Vagina (tissue), 2 donors: ENCODE data around the gene MALRD1. TPM values are rescaled to one million over a fixed set of nuclear protein-coding genes. Genes with fewer than 3 reads are reported as not detected.

ENCODE experiments used
- DNase-seq, 2 donors: peaks; one replicate each; pipeline ENCODE4 v3.0.0-alpha.2; 2017; ENCODE audit errors: extremely low spot score in 2 of 2
- H3K27ac ChIP-seq: fragments of 200-600 bp; sonication (generic); one replicate; pipeline ENCODE4 v1.5.1; 2019
- H3K27me3 ChIP-seq: fragments of 200-600 bp; sonication (generic); one replicate; pipeline ENCODE4 v1.5.1; 2019
- H3K36me3 ChIP-seq, 2 donors: fragments of 200-600 bp; sonication (generic); one replicate each; pipeline ENCODE4 v1.5.1; 2017 to 2019
- H3K4me1 ChIP-seq: fragments of 200-600 bp; sonication (generic); one replicate; pipeline ENCODE4 v1.5.1; 2019
- H3K4me3 ChIP-seq, 2 donors: fragments of 200-600 bp; sonication (generic); 1 replicate in 1 of 2; 2 replicates in 1 of 2; pipeline ENCODE4 v1.5.1; 2016 to 2019
- H3K9me3 ChIP-seq: fragments of 200-600 bp; sonication (generic); one replicate; pipeline ENCODE4 v1.5.1; 2019
- POLR2A ChIP-seq, 2 donors: fragments of 450-650 bp; IDR thresholded peaks; one replicate each; pipeline ENCODE4 v1.6.1; 2017; ENCODE audit warnings: antibody characterized with exemption in 2 of 2, mild to moderate bottlenecking in 2 of 2, moderate library complexity in 2 of 2
- POLR2AphosphoS5 ChIP-seq, 2 donors: sonication (generic); formaldehyde crosslinking; IDR thresholded peaks; one replicate each; pipeline ENCODE4 v1.9.0; 2017; ENCODE audit warnings: antibody characterized with exemption in 2 of 2, mild to moderate bottlenecking in 2 of 2, low read depth in 1 of 2; ENCODE audit not compliant: insufficient read depth in 1 of 2
- intact Hi-C: fragments of 100-400 bp; cut with DNase I; formaldehyde crosslinking; loops from one replicate; pipeline ENCODE4 v1.15.1; 2023
- total RNA-seq: library from RNA; depleted of rRNA; stranded (reverse); fragments of >200 nt; gene quantifications from one replicate; pipeline ENCODE4 v1.2.3, GENCODE V29; 2016
- TF ChIP-seq, protein P1 (sequence below), 3 experiments: fragments of 450-650 bp in 2 of 3; fragments of 200-600 bp in 1 of 3; sonication (generic) in 1 of 3; IDR thresholded peaks; one replicate each; pipeline ENCODE4 v1.5.1; 2017 to 2019; ENCODE audit warnings: antibody characterized with exemption in 3 of 3, mild to moderate bottlenecking in 2 of 3, moderate library complexity in 2 of 3

MALRD1 gene
- total RNA-seq, 1 donor from 2014 or later, result 2.0 TPM

DNA sequence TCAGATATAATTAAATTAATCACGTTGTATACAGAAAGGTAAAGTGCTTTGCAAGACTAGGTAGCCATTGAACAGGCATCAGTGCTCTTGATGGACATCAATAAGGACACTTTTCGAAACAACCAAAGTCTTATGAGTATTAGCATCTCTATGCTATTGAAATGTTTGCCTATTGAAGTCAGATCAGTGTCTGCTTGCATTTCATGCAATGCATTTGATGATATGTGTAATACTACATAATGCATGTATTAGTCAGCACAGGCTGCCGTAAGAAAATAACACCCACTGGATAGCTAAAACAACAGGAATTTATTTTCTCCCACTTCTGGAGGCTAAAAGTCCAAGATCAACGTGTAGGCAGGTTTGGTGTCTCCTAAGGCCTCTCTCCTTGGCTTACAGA is 558.4 kb downstream of the MALRD1 start:
- H3K36me3 ChIP-seq, result no peaks in the 10 kb centered on the region
- no peak overlapping the region for H3K27ac ChIP-seq
- H3K27me3 ChIP-seq, result no peaks in the 10 kb centered on the region
- no peaks in the 10 kb centered on the region for H3K9me3 ChIP-seq
- no peak overlapping the region for H3K4me3 ChIP-seq
- intact Hi-C loops, result no loop called here
- DNase-seq, result no peak
- no peaks in the 10 kb centered on the region for H3K4me1 ChIP-seq
- TF ChIP-seq POLR2AphosphoS5 (IDR thresholded peaks at IDR 0.05; ENCODE audit: insufficient read depth in 1 of 2, low read depth in 1 of 2) (no peak), POLR2A (IDR thresholded peaks at IDR 0.05) (no peak)
- TF ChIP-seq, protein P1, sequence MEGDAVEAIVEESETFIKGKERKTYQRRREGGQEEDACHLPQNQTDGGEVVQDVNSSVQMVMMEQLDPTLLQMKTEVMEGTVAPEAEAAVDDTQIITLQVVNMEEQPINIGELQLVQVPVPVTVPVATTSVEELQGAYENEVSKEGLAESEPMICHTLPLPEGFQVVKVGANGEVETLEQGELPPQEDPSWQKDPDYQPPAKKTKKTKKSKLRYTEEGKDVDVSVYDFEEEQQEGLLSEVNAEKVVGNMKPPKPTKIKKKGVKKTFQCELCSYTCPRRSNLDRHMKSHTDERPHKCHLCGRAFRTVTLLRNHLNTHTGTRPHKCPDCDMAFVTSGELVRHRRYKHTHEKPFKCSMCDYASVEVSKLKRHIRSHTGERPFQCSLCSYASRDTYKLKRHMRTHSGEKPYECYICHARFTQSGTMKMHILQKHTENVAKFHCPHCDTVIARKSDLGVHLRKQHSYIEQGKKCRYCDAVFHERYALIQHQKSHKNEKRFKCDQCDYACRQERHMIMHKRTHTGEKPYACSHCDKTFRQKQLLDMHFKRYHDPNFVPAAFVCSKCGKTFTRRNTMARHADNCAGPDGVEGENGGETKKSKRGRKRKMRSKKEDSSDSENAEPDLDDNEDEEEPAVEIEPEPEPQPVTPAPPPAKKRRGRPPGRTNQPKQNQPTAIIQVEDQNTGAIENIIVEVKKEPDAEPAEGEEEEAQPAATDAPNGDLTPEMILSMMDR (IDR thresholded peaks at IDR 0.05), result no peak

DNA sequence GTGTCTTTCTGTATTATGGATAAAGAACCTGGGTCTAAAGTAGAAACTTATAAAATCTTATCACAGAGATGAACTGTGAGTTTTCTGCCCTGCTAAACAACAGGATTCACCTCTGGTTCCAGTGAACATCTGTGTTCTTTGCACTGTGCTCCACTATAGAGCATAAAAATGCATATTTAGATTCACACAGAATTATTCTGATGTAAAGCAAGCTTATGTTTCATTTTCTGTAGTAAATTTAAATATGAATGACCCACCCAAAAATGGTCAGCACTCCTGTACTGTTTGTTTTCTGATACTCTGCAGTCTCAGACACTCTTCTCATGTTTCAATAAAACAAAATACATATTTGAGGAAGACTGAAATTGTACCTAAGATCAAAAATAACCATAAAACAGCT is 563.2 kb downstream of the MALRD1 start:
- Histone ChIP-seq H3K27ac (no peak overlapping the region), H3K36me3 (no peaks in the 10 kb centered on the region), H3K27me3 (no peaks in the 10 kb centered on the region), H3K9me3 (no peaks in the 10 kb centered on the region), H3K4me1 (no peaks in the 10 kb centered on the region), H3K4me3 (no peak overlapping the region)
- TF ChIP-seq POLR2A (IDR thresholded peaks at IDR 0.05), result no peak
- TF ChIP-seq, protein P1 (IDR thresholded peaks at IDR 0.05), result no peak
- TF ChIP-seq POLR2AphosphoS5 (IDR thresholded peaks at IDR 0.05; ENCODE audit: insufficient read depth in 1 of 2, low read depth in 1 of 2), result no peak
- intact Hi-C loops, result no loop called here
- DNase-seq, result no peak

DNA sequence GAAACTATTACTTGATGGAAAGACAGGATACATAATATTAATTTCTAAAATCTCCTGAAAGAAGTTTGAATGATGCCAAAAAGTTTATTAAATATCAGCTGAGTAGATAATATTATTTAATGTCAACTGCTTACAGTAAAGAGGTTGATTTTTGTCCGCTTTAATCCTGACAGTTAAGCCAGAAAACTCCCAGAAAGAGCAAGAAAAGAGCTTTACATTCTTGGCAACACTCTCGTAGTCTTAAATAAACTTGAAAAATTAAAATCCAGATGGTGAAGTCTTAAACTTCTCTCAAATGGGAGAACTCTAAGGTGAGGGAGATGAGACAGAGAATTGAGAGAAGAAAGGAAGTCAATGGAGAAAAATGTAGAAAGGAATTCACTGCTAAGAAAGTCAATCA is 568.4 kb downstream of the MALRD1 start:
- H3K27me3 ChIP-seq, result no peaks in the 10 kb centered on the region
- intact Hi-C loops, result no loop called here
- no peaks in the 10 kb centered on the region for H3K36me3 ChIP-seq
- TF ChIP-seq POLR2AphosphoS5 (IDR thresholded peaks at IDR 0.05; ENCODE audit: insufficient read depth in 1 of 2, low read depth in 1 of 2) (no peak), POLR2A (IDR thresholded peaks at IDR 0.05) (no peak)
- TF ChIP-seq, protein P1 (IDR thresholded peaks at IDR 0.05), result no peak
- no peaks in the 10 kb centered on the region for H3K9me3 ChIP-seq
- no peak for DNase-seq
- H3K27ac ChIP-seq, result no peak overlapping the region
- no peak overlapping the region for H3K4me3 ChIP-seq
- H3K4me1 ChIP-seq, result no peaks in the 10 kb centered on the region

DNA sequence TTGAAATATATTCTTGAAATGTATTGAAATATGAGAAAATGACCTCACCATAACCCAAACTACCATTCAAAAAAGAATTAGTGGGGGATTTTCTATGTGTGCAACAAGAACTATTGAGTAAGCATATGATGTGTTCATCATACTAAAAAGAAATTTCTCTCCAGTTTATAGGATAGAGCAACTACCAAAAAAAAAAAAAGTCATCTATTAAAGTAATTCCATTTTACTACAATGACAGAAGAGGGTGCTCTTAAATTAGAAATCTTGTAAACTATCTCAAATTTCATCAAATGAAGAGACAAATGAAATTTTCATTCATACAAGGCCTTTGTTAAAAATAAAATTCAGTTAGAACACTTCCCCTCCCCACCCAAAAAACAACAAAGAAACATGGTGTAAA is 572.2 kb downstream of the MALRD1 start:
- H3K36me3 ChIP-seq, result no peaks in the 10 kb centered on the region
- H3K4me3 ChIP-seq, result no peak overlapping the region
- TF ChIP-seq POLR2A (IDR thresholded peaks at IDR 0.05), result no peak
- TF ChIP-seq, protein P1 (IDR thresholded peaks at IDR 0.05), result no peak
- TF ChIP-seq POLR2AphosphoS5 (IDR thresholded peaks at IDR 0.05; ENCODE audit: insufficient read depth in 1 of 2, low read depth in 1 of 2), result no peak
- no peaks in the 10 kb centered on the region for H3K4me1 ChIP-seq
- H3K27ac ChIP-seq, result no peak overlapping the region
- no peaks in the 10 kb centered on the region for H3K27me3 ChIP-seq
- intact Hi-C loops, result no loop called here
- DNase-seq, result no peak
- H3K9me3 ChIP-seq, result no peaks in the 10 kb centered on the region

DNA sequence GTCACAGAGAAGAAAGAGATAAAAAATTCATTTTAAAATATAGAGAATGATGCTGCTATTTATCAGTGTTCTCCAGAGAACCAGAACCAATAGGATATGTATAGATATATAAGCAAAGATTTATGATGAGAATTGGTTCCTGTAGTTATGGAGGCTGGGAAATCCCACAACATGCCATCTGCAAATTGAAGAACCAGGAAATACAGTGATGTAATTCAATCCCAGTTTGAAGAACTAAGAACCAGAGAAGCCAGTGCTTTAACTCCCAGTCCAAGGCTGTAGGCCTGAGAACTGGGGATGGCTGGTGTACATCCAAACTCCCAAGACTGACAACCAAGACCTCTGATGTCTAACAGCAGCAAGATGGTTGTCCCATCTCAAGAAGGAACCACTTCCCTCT is 574.7 kb downstream of the MALRD1 start:
- intact Hi-C loops, result no loop called here
- TF ChIP-seq, protein P1 (IDR thresholded peaks at IDR 0.05), result no peak
- TF ChIP-seq POLR2AphosphoS5 (IDR thresholded peaks at IDR 0.05; ENCODE audit: insufficient read depth in 1 of 2, low read depth in 1 of 2), result no peak
- TF ChIP-seq POLR2A (IDR thresholded peaks at IDR 0.05), result no peak
- Histone ChIP-seq H3K9me3 (no peaks in the 10 kb centered on the region), H3K4me1 (no peaks in the 10 kb centered on the region), H3K4me3 (no peak overlapping the region), H3K27ac (no peak overlapping the region), H3K36me3 (no peaks in the 10 kb centered on the region), H3K27me3 (no peaks in the 10 kb centered on the region)
- DNase-seq, result no peak
